ENCODE data around the gene RAPGEF2. TPM values are rescaled to one million over a fixed set of nuclear protein-coding genes. Genes with fewer than 3 reads are reported as not detected.

RAPGEF2 gene
- total and polyA plus RNA-seq, 2 of the 8 experiments (the other 6 are each of a cell fraction or from before 2014, with no cell fraction given): 24.4 to 48.6 TPM

DNA sequence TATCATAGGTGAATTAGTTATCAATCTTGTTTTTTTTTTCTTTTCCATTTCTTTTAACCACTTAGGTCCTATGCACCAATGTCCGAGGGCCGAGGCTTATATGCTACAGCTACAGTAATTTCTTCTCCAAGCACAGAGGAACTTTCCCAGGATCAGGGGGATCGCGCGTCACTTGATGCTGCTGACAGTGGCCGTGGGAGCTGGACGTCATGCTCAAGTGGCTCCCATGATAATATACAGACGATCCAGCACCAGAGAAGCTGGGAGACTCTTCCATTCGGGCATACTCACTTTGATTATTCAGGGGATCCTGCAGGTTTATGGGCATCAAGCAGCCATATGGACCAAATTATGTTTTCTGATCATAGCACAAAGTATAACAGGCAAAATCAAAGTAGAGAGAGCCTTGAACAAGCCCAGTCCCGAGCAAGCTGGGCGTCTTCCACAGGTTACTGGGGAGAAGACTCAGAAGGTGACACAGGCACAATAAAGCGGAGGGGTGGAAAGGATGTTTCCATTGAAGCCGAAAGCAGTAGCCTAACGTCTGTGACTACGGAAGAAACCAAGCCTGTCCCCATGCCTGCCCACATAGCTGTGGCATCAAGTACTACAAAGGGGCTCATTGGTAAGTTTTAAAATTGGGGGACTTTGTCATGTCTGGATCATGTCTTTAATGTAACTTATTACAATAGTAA is 250.7 kb downstream of the RAPGEF2 start (continued):
- TF ChIP-seq, protein P1, sequence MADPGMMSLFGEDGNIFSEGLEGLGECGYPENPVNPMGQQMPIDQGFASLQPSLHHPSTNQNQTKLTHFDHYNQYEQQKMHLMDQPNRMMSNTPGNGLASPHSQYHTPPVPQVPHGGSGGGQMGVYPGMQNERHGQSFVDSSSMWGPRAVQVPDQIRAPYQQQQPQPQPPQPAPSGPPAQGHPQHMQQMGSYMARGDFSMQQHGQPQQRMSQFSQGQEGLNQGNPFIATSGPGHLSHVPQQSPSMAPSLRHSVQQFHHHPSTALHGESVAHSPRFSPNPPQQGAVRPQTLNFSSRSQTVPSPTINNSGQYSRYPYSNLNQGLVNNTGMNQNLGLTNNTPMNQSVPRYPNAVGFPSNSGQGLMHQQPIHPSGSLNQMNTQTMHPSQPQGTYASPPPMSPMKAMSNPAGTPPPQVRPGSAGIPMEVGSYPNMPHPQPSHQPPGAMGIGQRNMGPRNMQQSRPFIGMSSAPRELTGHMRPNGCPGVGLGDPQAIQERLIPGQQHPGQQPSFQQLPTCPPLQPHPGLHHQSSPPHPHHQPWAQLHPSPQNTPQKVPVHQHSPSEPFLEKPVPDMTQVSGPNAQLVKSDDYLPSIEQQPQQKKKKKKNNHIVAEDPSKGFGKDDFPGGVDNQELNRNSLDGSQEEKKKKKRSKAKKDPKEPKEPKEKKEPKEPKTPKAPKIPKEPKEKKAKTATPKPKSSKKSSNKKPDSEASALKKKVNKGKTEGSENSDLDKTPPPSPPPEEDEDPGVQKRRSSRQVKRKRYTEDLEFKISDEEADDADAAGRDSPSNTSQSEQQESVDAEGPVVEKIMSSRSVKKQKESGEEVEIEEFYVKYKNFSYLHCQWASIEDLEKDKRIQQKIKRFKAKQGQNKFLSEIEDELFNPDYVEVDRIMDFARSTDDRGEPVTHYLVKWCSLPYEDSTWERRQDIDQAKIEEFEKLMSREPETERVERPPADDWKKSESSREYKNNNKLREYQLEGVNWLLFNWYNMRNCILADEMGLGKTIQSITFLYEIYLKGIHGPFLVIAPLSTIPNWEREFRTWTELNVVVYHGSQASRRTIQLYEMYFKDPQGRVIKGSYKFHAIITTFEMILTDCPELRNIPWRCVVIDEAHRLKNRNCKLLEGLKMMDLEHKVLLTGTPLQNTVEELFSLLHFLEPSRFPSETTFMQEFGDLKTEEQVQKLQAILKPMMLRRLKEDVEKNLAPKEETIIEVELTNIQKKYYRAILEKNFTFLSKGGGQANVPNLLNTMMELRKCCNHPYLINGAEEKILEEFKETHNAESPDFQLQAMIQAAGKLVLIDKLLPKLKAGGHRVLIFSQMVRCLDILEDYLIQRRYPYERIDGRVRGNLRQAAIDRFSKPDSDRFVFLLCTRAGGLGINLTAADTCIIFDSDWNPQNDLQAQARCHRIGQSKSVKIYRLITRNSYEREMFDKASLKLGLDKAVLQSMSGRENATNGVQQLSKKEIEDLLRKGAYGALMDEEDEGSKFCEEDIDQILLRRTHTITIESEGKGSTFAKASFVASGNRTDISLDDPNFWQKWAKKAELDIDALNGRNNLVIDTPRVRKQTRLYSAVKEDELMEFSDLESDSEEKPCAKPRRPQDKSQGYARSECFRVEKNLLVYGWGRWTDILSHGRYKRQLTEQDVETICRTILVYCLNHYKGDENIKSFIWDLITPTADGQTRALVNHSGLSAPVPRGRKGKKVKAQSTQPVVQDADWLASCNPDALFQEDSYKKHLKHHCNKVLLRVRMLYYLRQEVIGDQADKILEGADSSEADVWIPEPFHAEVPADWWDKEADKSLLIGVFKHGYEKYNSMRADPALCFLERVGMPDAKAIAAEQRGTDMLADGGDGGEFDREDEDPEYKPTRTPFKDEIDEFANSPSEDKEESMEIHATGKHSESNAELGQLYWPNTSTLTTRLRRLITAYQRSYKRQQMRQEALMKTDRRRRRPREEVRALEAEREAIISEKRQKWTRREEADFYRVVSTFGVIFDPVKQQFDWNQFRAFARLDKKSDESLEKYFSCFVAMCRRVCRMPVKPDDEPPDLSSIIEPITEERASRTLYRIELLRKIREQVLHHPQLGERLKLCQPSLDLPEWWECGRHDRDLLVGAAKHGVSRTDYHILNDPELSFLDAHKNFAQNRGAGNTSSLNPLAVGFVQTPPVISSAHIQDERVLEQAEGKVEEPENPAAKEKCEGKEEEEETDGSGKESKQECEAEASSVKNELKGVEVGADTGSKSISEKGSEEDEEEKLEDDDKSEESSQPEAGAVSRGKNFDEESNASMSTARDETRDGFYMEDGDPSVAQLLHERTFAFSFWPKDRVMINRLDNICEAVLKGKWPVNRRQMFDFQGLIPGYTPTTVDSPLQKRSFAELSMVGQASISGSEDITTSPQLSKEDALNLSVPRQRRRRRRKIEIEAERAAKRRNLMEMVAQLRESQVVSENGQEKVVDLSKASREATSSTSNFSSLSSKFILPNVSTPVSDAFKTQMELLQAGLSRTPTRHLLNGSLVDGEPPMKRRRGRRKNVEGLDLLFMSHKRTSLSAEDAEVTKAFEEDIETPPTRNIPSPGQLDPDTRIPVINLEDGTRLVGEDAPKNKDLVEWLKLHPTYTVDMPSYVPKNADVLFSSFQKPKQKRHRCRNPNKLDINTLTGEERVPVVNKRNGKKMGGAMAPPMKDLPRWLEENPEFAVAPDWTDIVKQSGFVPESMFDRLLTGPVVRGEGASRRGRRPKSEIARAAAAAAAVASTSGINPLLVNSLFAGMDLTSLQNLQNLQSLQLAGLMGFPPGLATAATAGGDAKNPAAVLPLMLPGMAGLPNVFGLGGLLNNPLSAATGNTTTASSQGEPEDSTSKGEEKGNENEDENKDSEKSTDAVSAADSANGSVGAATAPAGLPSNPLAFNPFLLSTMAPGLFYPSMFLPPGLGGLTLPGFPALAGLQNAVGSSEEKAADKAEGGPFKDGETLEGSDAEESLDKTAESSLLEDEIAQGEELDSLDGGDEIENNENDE (IDR thresholded peaks at IDR 0.05; ENCODE audit: insufficient replicate concordance, low read length): no peak

Measured in H1 (cell line).